ENCODE results near the gene PAAF1.

- no peak for TF ChIP-seq POLR2A (IDR thresholded peaks at IDR 0.05; ENCODE audit: low read length)
- TF ChIP-seq RFX5 (IDR thresholded peaks at IDR 0.05): no peak
- TF ChIP-seq KDM1A (IDR thresholded peaks at IDR 0.05; ENCODE audit: low read depth): no peak
- TF ChIP-seq CTCF (IDR thresholded peaks at IDR 0.05): no peak
- TF ChIP-seq CEBPB (IDR thresholded peaks at IDR 0.05): no peak
- TF ChIP-seq ELK1 (IDR thresholded peaks at IDR 0.05; ENCODE audit: low read depth, low read length): no peak
Measured at GRCh38 chr11:73913472-73913871, 36.7 kb downstream of the PAAF1 start.

Measured in A549 (cell line).